Ishikawa (cell line): Measurements from ENCODE around the gene TPP1.

ENCODE experiments used
- CEBPB ChIP-seq: IDR thresholded peaks from 2 replicates; pipeline ENCODE4 v1.6.1; 2012
- CREB1 ChIP-seq: IDR thresholded peaks from 2 replicates; pipeline ENCODE4 v1.6.1; 2012; ENCODE audit warnings: low read depth
- EGR1 ChIP-seq: IDR thresholded peaks from 2 replicates; pipeline ENCODE4 v1.6.1; 2012
- EP300 ChIP-seq: IDR thresholded peaks from 2 replicates; pipeline ENCODE4 v1.6.1; 2012; ENCODE audit warnings: borderline replicate concordance
- FOXM1 ChIP-seq: IDR thresholded peaks from 2 replicates; pipeline ENCODE4 v1.6.1; 2012; ENCODE audit warnings: low read depth, borderline replicate concordance
- NFIC ChIP-seq: IDR thresholded peaks from 2 replicates; pipeline ENCODE4 v1.6.1; 2012
- RAD21 ChIP-seq: IDR thresholded peaks from 2 replicates; pipeline ENCODE4 v1.6.1; 2012; ENCODE audit warnings: low read depth
- REST ChIP-seq: IDR thresholded peaks from 2 replicates; pipeline ENCODE4 v1.6.1; 2012; ENCODE audit warnings: low read depth, mild to moderate bottlenecking
- TAF1 ChIP-seq: IDR thresholded peaks from 2 replicates; pipeline ENCODE4 v1.6.1; 2012; ENCODE audit warnings: low read depth, mild to moderate bottlenecking
- TCF12 ChIP-seq: IDR thresholded peaks from 2 replicates; pipeline ENCODE4 v1.6.1; 2012; ENCODE audit warnings: low read depth
- TEAD4 ChIP-seq: IDR thresholded peaks from 2 replicates; pipeline ENCODE4 v1.6.1; 2012
- USF1 ChIP-seq: IDR thresholded peaks from 2 replicates; pipeline ENCODE4 v1.6.1; 2012
- YY1 ChIP-seq: IDR thresholded peaks from 2 replicates; pipeline ENCODE4 v1.6.1; 2012; ENCODE audit warnings: low read depth
- ZBTB7A ChIP-seq: IDR thresholded peaks from 2 replicates; pipeline ENCODE4 v1.6.1; 2012; ENCODE audit warnings: low read depth
- TF ChIP-seq, protein P1 (sequence below): IDR thresholded peaks from 2 replicates; pipeline ENCODE4 v1.6.1; 2012

TPP1 gene

DNA sequence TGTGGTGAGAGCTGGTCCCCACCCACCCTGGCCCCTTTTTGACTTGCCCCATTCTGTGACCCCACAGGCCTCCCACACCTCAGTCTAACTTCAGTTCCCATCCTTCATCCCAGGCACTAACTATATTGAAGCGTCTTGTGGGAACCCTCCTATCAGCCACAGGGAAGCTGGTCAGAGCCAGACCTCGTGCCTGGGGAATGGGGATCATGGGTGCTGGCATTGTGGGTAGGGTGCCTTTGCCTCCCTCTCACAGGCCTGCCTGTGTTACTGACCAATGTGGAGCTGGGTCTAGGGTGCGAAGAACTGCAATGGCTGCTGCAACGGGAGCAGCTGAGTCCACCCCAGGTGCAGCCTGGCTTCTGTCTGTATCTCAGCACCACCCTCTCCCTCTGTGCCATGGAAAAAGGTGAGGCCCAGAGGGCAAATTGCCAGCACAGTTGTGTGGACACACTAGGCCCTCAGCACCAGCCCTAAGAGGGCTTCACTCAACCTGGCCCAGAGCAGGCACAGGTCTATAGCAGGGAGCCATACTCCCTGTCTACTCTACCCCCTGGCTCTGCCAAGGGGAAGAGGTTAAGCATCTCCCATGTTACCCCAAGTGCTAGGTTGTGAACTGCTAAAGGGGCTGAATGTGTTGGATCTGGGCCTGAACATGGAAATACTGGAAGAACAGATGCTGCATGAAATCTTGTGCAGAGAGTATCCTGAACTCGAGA lies 53.1 kb downstream of the TPP1 start:
- TF ChIP-seq ZBTB7A (no peak), CEBPB (no peak), REST (no peak), EP300 (no peak), TAF1 (no peak), FOXM1 (no peak), EGR1 (no peak), YY1 (no peak), USF1 (no peak)
- TF ChIP-seq, protein P1, sequence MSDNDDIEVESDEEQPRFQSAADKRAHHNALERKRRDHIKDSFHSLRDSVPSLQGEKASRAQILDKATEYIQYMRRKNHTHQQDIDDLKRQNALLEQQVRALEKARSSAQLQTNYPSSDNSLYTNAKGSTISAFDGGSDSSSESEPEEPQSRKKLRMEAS = no peak

DNA sequence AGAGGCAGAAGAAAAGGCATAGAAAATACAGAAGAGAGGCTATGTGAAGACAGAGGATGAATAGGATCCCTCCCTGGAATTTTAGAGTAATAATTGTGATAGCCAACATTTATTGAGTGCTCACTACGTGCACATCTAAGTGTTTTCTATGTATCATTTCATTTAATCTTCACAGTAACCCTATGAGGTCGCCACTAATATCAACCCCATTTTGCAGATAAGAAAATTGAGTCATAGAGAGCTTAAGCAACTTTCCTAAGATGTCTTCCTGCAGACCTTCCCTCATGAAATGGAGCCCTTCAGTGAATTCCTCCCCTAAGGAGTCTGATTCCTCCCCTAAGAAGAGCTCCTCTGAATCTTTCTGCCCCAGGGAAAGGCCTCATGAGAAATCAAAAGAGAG lies 53.9 kb downstream of the TPP1 start:
- TF ChIP-seq CEBPB (no peak), NFIC (no peak), FOXM1 (no peak), EP300 (no peak)

DNA sequence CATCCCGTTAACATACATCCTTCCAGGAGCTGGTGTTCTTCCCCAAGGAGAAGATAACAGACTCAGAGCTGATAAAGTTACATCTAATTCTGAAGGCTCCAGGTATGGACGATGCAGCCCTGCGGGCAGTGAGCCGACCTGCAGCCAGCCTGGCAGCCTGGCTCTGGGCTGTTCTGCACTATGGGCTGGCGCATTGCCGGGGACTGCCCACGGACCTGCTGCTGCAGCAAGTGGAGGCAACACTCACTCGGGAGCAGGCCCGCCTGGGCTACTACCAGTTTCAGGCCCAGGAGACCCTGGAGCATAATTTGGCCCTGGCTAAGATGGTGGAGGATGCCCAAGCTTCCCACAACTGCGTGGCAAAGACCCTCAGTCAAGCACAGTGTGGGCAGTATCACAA lies 55.6 kb downstream of the TPP1 start:
- no peak for TF ChIP-seq TCF12
- no peak for TF ChIP-seq NFIC
- TF ChIP-seq, protein P1 = no peak
- TF ChIP-seq USF1 = no peak

DNA sequence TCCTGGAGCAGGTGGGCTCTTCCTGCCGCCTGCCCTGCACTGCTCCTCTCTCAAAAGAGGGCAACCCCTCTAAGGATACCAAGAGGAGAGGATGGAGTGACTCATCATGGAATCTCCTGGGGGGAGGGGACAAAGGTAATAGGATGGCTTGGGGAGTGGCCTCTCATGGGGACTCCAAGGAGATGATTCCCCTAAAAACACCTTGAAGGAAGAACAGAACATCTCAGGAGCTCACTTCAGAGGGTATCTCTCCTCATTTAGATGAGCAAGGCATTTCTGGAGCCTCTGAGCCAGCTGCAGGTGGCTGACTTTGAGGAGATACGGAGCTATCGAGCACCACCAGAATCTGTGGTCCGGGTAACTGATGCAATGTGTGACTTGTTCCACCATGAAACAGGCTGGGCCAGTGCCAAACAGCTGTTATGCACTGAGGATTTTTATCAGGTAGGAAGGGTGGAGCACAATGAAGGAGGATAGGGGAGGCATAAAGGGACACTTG lies 56.1 kb downstream of the TPP1 start:
- TF ChIP-seq NFIC = no peak
- no peak for TF ChIP-seq TAF1
- TF ChIP-seq CEBPB = no peak
- no peak for TF ChIP-seq CREB1
- TF ChIP-seq TCF12 = no peak
- no peak for TF ChIP-seq EGR1
- no peak for TF ChIP-seq FOXM1
- TF ChIP-seq REST = no peak
- TF ChIP-seq ZBTB7A = no peak
- TF ChIP-seq, protein P1 = no peak
- no peak for TF ChIP-seq USF1
- TF ChIP-seq YY1 = no peak
- no peak for TF ChIP-seq RAD21
- no peak for TF ChIP-seq EP300
- no peak for TF ChIP-seq TEAD4
